ENCODE data around the gene E2F4. TPM values are rescaled to one million over a fixed set of nuclear protein-coding genes. Genes with fewer than 3 reads are reported as not detected.

E2F4 gene
- total RNA-seq, 1 experiment from 2014 or later, result 86.2 TPM

- Histone ChIP-seq H3K9ac (ENCODE audit: low read length) (no peak overlapping the region), H3K4me1 (ENCODE audit: insufficient read depth, low read length) (peaks cover 26% of the 10 kb centered on the region), H3K9me3 (ENCODE audit: low read length) (no peaks in the 10 kb centered on the region), H3K36me3 (ENCODE audit: low read depth, low read length) (no peaks in the 10 kb centered on the region), H3K27me3 (ENCODE audit: low read length) (no peaks in the 10 kb centered on the region), H3K27ac (ENCODE audit: low read length) (no peak overlapping the region), H3K79me2 (ENCODE audit: low read length) (peaks cover 14% of the 10 kb centered on the region), H3F3A (ENCODE audit: low read length, unreplicated experiment) (no peaks in the 10 kb centered on the region), H2AFZ (ENCODE audit: low read length) (no peak overlapping the region), H3K4me3 (ENCODE audit: low read length) (no peak overlapping the region), H3K9me2 (replicated peaks; ENCODE audit: low read length) (no peaks in the 10 kb centered on the region), H3K4me2 (ENCODE audit: low read length) (no peak overlapping the region), H4K20me1 (ENCODE audit: low read length) (no peaks in the 10 kb centered on the region; the same call in 1 of the 2 replicates)
- intact Hi-C loops (cut with micrococcal nuclease), result no loop called here
- ChIA-PET POLR2A (ENCODE audit: unreplicated experiment) (no interaction called here), CTCF (no interaction called here)
- no TSS peak for BruUV-seq (replicated peaks)
- TF ChIP-seq EZH2 (IDR thresholded peaks at IDR 0.05; ENCODE audit: low read length, unreplicated experiment) (no peak), CTCF (conservative IDR thresholded peaks at IDR 0.05; ENCODE audit: low read depth, low read length) (no peak), EZH2phosphoT487 (IDR thresholded peaks at IDR 0.05; ENCODE audit: borderline replicate concordance, low read length) (no peak)
- DNase-seq, result no peak
- ATAC-seq, result no peak
These were observed 3.6 kb upstream of the E2F4 start for GRCh38 chr16:67188323-67188722.

GRCh38 chr16:67188798-67189197, 3.2 kb upstream of the E2F4 start:
- Histone ChIP-seq H3K9ac (ENCODE audit: low read length) (no peak overlapping the region), H3K9me3 (ENCODE audit: low read length) (no peaks in the 10 kb centered on the region), H3F3A (ENCODE audit: low read length, unreplicated experiment) (no peaks in the 10 kb centered on the region), H3K36me3 (ENCODE audit: low read depth, low read length) (peaks cover under 1% of the 10 kb centered on the region; the same call in 1 of the 2 replicates), H3K9me2 (replicated peaks; ENCODE audit: low read length) (no peaks in the 10 kb centered on the region), H3K4me2 (ENCODE audit: low read length) (no peak overlapping the region), H4K20me1 (ENCODE audit: low read length) (no peaks in the 10 kb centered on the region; the same call in 1 of the 2 replicates), H3K4me1 (ENCODE audit: insufficient read depth, low read length) (peaks cover 30% of the 10 kb centered on the region), H3K79me2 (ENCODE audit: low read length) (peaks cover 18% of the 10 kb centered on the region), H2AFZ (ENCODE audit: low read length) (no peak overlapping the region), H3K27ac (ENCODE audit: low read length) (no peak overlapping the region), H3K4me3 (ENCODE audit: low read length) (no peak overlapping the region), H3K27me3 (ENCODE audit: low read length) (no peaks in the 10 kb centered on the region)
- TF ChIP-seq CTCF (conservative IDR thresholded peaks at IDR 0.05; ENCODE audit: low read depth, low read length) (no peak), EZH2 (IDR thresholded peaks at IDR 0.05; ENCODE audit: low read length, unreplicated experiment) (no peak)
- DNase-seq, result no peak
- POLR2A ChIA-PET (ENCODE audit: unreplicated experiment), result no interaction called here
- intact Hi-C loops (cut with micrococcal nuclease), result no loop called here
- CTCF ChIA-PET, result no interaction called here
- ATAC-seq, result no peak
- BruUV-seq (replicated peaks), result no TSS peak

GRCh38 chr16:67190041-67190440, 1.9 kb upstream of the E2F4 start, which contains the start of gene EXOC3L1:
Gene EXOC3L1 (minus strand): TSS chr16:67190136. CDS start chr16:67189676, 460 bp downstream.
- H4K20me1 ChIP-seq (ENCODE audit: low read length), result no peaks in the 10 kb centered on the region; the same call in 1 of the 2 replicates
- no peak for ATAC-seq
- H3K4me3 ChIP-seq (ENCODE audit: low read length), result no peak within 1 kb of the TSS
- BruUV-seq (replicated peaks), result no TSS peak
- H3K9me3 ChIP-seq (ENCODE audit: low read length), result no peaks in the 10 kb centered on the region
- H3K9ac ChIP-seq (ENCODE audit: low read length), result no peak within 1 kb of the TSS
- ChIA-PET POLR2A (ENCODE audit: unreplicated experiment) (no interaction called here), CTCF (no interaction called here)
- H2AFZ ChIP-seq (ENCODE audit: low read length), result no peak within 1 kb of the TSS
- H3K36me3 ChIP-seq (ENCODE audit: low read depth, low read length), result peaks cover 8% of the 10 kb centered on the region; the same call in 1 of the 2 replicates
- intact Hi-C loops (cut with micrococcal nuclease), result loop anchor here (10.0 kb wide), 1 partner anchor 55 kb away; the partner anchor contains the start of genes FHOD1 and SLC9A5
- DNase-seq, result no peak
- TF ChIP-seq CTCF (conservative IDR thresholded peaks at IDR 0.05; ENCODE audit: low read depth, low read length) (no peak), EZH2phosphoT487 (IDR thresholded peaks at IDR 0.05; ENCODE audit: borderline replicate concordance, low read length) (no peak), EZH2 (IDR thresholded peaks at IDR 0.05; ENCODE audit: low read length, unreplicated experiment) (no peak)
- peaks cover 30% of the 10 kb centered on the region for H3K79me2 ChIP-seq (ENCODE audit: low read length)
- no peaks in the 10 kb centered on the region for H3K9me2 ChIP-seq (replicated peaks; ENCODE audit: low read length)
- no peak within 1 kb of the TSS for H3K27ac ChIP-seq (ENCODE audit: low read length)
- peaks cover 26% of the 10 kb centered on the region for H3K4me1 ChIP-seq (ENCODE audit: insufficient read depth, low read length)
- H3F3A ChIP-seq (ENCODE audit: low read length, unreplicated experiment), result no peaks in the 10 kb centered on the region
- H3K4me2 ChIP-seq (ENCODE audit: low read length), result no peak within 1 kb of the TSS
- no peaks in the 10 kb centered on the region for H3K27me3 ChIP-seq (ENCODE audit: low read length)
